Measurements from ENCODE around the gene PCDHGB1. TPM values are rescaled to one million over a fixed set of nuclear protein-coding genes. Genes with fewer than 3 reads are reported as not detected.

The PCDHGB1 gene
- total RNA-seq, 2 donors from 2014 or later: 2.4 to 3.3 TPM

DNA sequence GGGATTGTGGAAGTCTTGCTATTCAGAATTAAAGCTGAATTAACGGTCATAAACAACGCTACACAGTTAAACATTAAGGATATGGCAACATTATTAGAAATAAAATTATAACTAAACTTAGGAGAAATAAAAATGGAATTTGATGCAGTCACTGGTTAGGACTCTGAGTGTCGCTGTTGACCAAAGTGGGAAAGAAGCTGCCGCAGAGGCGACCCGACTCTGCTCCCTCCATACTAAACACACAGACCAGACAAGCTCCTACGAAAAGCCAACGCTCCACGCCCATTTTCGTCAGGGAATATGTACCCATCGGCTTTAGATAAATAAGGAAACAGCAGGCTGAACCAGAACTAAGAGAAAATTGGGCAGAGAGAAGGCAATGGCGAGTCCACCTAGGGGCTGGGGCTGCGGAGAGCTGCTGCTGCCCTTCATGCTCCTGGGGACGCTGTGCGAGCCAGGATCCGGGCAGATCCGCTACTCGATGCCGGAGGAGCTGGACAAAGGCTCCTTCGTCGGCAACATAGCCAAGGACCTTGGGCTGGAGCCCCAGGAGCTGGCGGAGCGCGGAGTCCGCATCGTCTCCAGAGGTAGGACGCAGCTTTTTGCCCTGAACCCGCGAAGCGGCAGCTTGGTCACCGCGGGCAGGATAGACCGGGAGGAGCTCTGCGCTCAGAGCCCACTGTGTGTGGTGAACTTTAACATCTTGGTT is 14.2 kb downstream of the PCDHGB1 start, which contains the start of gene PCDHGA5:
TSS of gene PCDHGA5 (plus strand) at position 211 of the 709 bp plus-strand sequence. CDS start at position 380, 169 bp downstream.
- Histone ChIP-seq H3K27ac (no peak within 1 kb of the TSS), H3K27me3 (no peaks in the 10 kb centered on the region), H3K9me3 (peaks cover 22 to 95% of the 10 kb centered on the region in 2 donors), H3K4me3 (peak within 1 kb of the TSS in 1 of 2 donors; percentile 24), H3K4me1 (no peaks in the 10 kb centered on the region), H3K36me3 (no peaks in the 10 kb centered on the region)
- TF ChIP-seq, protein P1, sequence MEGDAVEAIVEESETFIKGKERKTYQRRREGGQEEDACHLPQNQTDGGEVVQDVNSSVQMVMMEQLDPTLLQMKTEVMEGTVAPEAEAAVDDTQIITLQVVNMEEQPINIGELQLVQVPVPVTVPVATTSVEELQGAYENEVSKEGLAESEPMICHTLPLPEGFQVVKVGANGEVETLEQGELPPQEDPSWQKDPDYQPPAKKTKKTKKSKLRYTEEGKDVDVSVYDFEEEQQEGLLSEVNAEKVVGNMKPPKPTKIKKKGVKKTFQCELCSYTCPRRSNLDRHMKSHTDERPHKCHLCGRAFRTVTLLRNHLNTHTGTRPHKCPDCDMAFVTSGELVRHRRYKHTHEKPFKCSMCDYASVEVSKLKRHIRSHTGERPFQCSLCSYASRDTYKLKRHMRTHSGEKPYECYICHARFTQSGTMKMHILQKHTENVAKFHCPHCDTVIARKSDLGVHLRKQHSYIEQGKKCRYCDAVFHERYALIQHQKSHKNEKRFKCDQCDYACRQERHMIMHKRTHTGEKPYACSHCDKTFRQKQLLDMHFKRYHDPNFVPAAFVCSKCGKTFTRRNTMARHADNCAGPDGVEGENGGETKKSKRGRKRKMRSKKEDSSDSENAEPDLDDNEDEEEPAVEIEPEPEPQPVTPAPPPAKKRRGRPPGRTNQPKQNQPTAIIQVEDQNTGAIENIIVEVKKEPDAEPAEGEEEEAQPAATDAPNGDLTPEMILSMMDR (IDR thresholded peaks at IDR 0.05): peak in 1 of 2 donors; percentile 15
- no peak for DNase-seq (ENCODE audit: low spot score)

DNA sequence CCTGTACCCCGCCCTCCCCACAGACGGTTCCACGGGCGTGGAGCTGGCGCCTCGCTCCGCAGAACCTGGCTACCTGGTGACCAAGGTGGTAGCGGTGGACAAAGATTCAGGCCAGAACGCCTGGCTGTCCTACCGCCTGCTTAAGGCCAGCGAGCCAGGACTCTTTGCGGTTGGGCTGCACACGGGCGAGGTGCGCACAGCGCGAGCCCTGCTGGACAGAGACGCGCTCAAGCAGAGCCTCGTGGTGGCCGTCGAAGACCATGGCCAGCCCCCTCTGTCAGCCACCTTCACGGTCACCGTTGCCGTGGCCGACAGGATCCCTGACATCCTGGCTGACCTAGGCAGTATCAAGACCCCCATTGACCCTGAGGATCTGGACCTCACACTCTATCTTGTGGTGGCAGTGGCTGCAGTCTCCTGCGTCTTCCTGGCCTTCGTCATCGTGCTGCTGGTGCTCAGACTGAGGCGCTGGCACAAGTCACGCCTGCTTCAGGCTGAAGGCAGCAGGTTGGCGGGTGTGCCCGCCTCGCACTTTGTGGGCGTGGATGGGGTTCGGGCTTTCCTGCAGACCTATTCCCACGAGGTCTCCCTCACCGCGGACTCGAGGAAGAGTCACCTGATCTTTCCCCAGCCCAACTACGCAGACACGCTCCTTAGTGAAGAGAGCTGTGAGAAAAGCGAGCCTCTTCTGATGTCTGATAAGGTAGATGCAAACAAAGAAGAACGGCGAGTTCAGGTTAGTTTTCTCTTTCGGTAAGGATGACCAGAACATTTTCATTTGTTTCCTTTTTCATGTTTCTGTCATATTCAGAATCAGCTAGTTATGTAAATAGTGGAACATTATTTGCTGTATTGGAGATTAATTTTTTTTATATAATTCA is 16.4 kb downstream of the PCDHGB1 start:
- TF ChIP-seq, protein P1 (IDR thresholded peaks at IDR 0.05): no peak
- no peak overlapping the region for H3K27ac ChIP-seq
- no peak for DNase-seq (ENCODE audit: low spot score)
- H3K9me3 ChIP-seq: peaks cover 20 to 95% of the 10 kb centered on the region in 2 donors
- H3K27me3 ChIP-seq: no peaks in the 10 kb centered on the region
- H3K4me1 ChIP-seq: no peaks in the 10 kb centered on the region
- H3K4me3 ChIP-seq: no peak overlapping the region
- no peaks in the 10 kb centered on the region for H3K36me3 ChIP-seq

DNA sequence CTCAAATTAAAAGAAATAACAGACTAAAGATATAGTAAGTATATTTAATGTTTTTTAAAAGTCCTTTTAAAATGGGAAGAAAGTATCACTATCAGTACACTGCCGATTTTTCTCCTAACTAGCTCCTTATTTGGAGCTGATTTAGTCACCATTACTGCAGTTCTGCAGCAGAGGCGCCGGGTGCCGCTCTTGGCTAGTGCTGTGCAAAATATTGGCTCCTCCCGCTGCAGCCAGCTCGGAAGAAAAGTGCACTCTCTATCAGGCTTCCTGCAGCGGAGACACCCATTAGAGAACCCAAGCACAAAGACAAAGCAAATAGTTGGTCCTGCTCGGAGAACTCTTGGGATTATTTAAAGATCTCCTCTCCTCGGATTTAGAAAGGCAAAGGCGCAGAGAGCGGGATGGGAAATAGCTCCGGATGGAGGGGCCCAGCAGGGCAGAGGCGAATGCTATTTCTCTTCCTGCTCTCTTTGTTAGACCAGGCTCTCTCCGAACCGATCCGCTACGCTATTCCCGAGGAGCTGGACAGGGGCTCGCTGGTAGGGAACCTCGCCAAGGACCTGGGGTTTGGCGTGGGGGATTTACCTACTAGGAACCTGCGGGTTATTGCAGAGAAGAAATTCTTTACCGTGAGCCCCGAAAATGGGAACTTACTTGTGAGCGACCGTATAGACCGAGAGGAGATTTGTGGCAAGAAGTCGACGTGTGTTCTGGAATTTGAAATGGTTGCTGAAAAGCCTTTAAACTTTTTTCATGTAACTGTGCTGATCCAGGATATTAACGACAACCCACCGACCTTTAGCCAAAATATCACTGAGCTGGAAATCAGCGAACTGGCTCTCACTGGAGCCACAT is 20.3 kb downstream of the PCDHGB1 start, which contains the start of gene PCDHGB3:
TSS of gene PCDHGB3 (plus strand) at position 249 of the 855 bp plus-strand sequence. CDS start at position 402, 153 bp downstream.
- Histone ChIP-seq H3K27ac (peak within 1 kb of the TSS in 1 of 2 donors; percentile 24), H3K36me3 (no peaks in the 10 kb centered on the region), H3K4me3 (peak within 1 kb of the TSS; percentile 8 to 31), H3K27me3 (no peaks in the 10 kb centered on the region), H3K9me3 (peaks cover 22 to 95% of the 10 kb centered on the region in 2 donors), H3K4me1 (no peaks in the 10 kb centered on the region)
- DNase-seq (ENCODE audit: low spot score): no peak
- TF ChIP-seq, protein P1 (IDR thresholded peaks at IDR 0.05): peak; percentile 31 to 55

DNA sequence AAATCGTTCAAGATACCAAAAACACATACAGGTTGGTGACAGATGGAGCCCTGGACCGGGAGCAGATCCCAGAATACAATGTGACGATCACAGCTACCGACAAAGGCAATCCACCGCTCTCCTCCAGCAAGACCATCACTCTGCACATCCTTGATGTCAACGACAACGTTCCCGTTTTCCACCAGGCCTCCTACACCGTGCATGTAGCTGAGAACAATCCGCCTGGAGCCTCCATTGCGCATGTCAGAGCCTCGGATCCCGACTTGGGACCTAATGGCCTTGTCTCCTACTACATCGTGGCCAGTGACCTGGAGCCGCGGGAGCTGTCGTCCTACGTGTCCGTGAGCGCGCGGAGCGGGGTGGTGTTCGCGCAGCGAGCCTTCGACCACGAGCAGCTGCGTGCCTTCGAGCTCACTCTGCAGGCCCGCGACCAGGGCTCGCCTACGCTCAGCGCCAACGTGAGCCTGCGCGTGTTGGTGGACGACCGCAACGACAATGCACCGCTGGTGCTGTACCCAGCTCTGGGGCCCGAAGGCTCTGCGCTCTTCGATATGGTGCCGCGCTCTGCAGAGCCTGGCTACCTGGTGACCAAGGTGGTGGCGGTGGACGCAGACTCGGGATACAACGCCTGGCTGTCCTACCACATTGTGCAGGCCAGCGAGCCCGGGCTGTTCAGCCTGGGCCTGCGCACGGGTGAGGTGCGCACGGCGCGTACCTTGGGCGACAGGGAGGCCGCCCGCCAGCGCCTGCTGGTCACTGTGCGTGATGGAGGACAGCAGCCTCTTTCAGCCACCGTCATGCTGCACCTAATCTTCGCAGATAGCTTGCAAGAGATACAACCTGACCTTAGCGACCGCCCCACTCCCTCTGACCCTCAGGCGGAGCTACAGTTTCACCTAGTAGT is 21.9 kb downstream of the PCDHGB1 start:
- H3K36me3 ChIP-seq: no peaks in the 10 kb centered on the region
- no peak for DNase-seq (ENCODE audit: low spot score)
- no peak overlapping the region for H3K4me3 ChIP-seq
- H3K27ac ChIP-seq: no peak overlapping the region
- H3K9me3 ChIP-seq: peaks cover 15 to 91% of the 10 kb centered on the region in 2 donors
- no peaks in the 10 kb centered on the region for H3K27me3 ChIP-seq
- no peaks in the 10 kb centered on the region for H3K4me1 ChIP-seq
- TF ChIP-seq, protein P1 (IDR thresholded peaks at IDR 0.05): no peak
